KMS-11 (cell line): ENCODE measurements around the gene CACNA2D3.

ENCODE experiments used
- H2AFZ ChIP-seq: fragments of 200-600 bp; sonication (generic); 2 replicates; pipeline ENCODE4 v1.6.1; 2016; ENCODE audit warnings: antibody characterized with exemption, mixed run types, low read depth
- H3K27ac ChIP-seq: fragments of 200-600 bp; sonication (generic); 2 replicates; pipeline ENCODE4 v1.6.1; 2016; ENCODE audit warnings: mild to moderate bottlenecking, mixed run types
- H3K27me3 ChIP-seq: fragments of 200-600 bp; sonication (generic); 2 replicates; pipeline ENCODE4 v1.6.1; 2017; ENCODE audit warnings: mild to moderate bottlenecking, low read depth, mixed run types, moderate library complexity; ENCODE audit not compliant: insufficient read depth
- H3K36me3 ChIP-seq: fragments of 200-600 bp; sonication (generic); 2 replicates; pipeline ENCODE4 v1.6.1; 2017; ENCODE audit warnings: mild to moderate bottlenecking, mixed run types; ENCODE audit not compliant: insufficient read depth
- H3K4me1 ChIP-seq: fragments of 200-600 bp; sonication (generic); 2 replicates; pipeline ENCODE4 v1.6.1; 2016; ENCODE audit warnings: mild to moderate bottlenecking, low read depth, mixed run types; ENCODE audit not compliant: poor library complexity, severe bottlenecking
- H3K4me2 ChIP-seq: fragments of 200-600 bp; sonication (generic); 2 replicates; pipeline ENCODE4 v1.7.0; 2016; ENCODE audit warnings: mild to moderate bottlenecking, mixed run types
- H3K4me3 ChIP-seq: fragments of 200-600 bp; sonication (generic); IDR thresholded peaks from 2 replicates; pipeline ENCODE4 v1.6.1; 2017; ENCODE audit warnings: low read depth, low read length, mixed read lengths; ENCODE audit not compliant: insufficient read depth
- H3K79me2 ChIP-seq: fragments of 200-600 bp; sonication (generic); 2 replicates; pipeline ENCODE4 v1.6.1; 2016; ENCODE audit warnings: low read depth, mixed run types; ENCODE audit not compliant: insufficient read depth
- H3K9ac ChIP-seq: fragments of 200-600 bp; sonication (generic); 2 replicates; pipeline ENCODE4 v1.6.1; 2016; ENCODE audit warnings: mild to moderate bottlenecking, mixed run types
- H4K20me1 ChIP-seq: fragments of 200-600 bp; sonication (generic); 2 replicates; pipeline ENCODE4 v1.6.1; 2016; ENCODE audit warnings: mild to moderate bottlenecking, mixed run types; ENCODE audit not compliant: insufficient read depth
- TF ChIP-seq, protein P1 (sequence below): fragments of 200-600 bp; sonication (generic); conservative IDR thresholded peaks from 2 replicates; pipeline ENCODE4 v1.6.1; 2017; ENCODE audit warnings: low read depth, mild to moderate bottlenecking, antibody characterized with exemption, low read length, moderate library complexity, mixed read lengths

CACNA2D3 gene

DNA sequence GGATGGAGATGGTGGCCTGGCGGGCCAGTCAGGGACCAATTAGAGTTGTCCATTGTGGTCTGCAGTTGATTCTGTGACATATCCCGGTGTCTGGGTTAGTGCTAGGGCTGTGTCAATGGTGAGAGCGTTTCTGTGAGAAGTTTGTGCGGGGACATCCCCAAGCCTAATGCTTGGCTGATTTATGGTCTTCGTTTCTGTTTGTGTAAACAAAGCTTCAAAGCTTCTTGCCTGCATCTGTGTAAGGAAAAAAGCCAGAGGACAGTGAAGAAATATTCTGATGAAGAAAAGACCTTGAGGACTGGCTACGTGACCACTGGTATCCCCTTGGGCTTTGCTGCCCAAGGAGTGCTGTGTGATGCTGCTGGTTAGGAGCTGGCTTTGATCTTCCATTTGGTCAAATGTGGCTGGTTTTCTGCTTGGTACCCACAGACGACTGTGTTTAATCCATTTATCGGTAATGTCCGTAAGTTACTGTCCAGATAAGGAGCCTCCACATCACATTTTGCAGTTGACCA is 880.1 kb downstream of the CACNA2D3 start:
- no peak overlapping the region for H2AFZ ChIP-seq
- H3K36me3 ChIP-seq, result no peaks in the 10 kb centered on the region
- no peaks in the 10 kb centered on the region for H3K27me3 ChIP-seq
- H3K9ac ChIP-seq, result no peak overlapping the region
- H3K79me2 ChIP-seq, result no peaks in the 10 kb centered on the region
- H3K4me3 ChIP-seq, result no peak overlapping the region
- no peak overlapping the region for H3K27ac ChIP-seq
- H3K4me1 ChIP-seq, result no peaks in the 10 kb centered on the region
- no peaks in the 10 kb centered on the region for H4K20me1 ChIP-seq
- TF ChIP-seq, protein P1, sequence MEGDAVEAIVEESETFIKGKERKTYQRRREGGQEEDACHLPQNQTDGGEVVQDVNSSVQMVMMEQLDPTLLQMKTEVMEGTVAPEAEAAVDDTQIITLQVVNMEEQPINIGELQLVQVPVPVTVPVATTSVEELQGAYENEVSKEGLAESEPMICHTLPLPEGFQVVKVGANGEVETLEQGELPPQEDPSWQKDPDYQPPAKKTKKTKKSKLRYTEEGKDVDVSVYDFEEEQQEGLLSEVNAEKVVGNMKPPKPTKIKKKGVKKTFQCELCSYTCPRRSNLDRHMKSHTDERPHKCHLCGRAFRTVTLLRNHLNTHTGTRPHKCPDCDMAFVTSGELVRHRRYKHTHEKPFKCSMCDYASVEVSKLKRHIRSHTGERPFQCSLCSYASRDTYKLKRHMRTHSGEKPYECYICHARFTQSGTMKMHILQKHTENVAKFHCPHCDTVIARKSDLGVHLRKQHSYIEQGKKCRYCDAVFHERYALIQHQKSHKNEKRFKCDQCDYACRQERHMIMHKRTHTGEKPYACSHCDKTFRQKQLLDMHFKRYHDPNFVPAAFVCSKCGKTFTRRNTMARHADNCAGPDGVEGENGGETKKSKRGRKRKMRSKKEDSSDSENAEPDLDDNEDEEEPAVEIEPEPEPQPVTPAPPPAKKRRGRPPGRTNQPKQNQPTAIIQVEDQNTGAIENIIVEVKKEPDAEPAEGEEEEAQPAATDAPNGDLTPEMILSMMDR, result no peak
- no peak overlapping the region for H3K4me2 ChIP-seq

DNA sequence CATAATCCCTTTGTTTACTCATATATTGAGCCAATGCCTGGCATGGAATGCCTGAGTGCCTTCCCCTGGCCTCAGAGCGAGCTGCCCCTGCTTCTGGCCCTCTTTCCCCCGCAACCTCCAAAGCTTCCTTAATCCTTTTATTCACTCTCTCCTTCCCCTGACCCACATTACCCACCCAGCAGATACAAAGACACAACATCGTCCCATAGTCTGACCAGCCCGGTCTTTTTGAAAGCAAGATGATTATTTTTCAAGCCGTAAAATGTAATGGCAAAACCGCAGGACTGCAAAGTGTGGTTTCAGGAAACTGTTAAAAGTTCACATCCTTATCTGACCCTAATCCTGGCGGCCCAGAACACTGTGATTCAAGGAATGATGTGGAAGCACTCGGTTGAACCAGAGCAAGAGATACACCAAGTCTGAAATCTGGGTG is 883.9 kb downstream of the CACNA2D3 start:
- no peak overlapping the region for H3K27ac ChIP-seq
- no peak overlapping the region for H3K4me2 ChIP-seq
- H4K20me1 ChIP-seq, result no peaks in the 10 kb centered on the region
- no peak overlapping the region for H3K9ac ChIP-seq
- no peaks in the 10 kb centered on the region for H3K36me3 ChIP-seq
- no peaks in the 10 kb centered on the region for H3K27me3 ChIP-seq
- no peak overlapping the region for H2AFZ ChIP-seq
- no peak overlapping the region for H3K4me3 ChIP-seq
- H3K79me2 ChIP-seq, result no peaks in the 10 kb centered on the region
- TF ChIP-seq, protein P1, result no peak
- no peaks in the 10 kb centered on the region for H3K4me1 ChIP-seq

DNA sequence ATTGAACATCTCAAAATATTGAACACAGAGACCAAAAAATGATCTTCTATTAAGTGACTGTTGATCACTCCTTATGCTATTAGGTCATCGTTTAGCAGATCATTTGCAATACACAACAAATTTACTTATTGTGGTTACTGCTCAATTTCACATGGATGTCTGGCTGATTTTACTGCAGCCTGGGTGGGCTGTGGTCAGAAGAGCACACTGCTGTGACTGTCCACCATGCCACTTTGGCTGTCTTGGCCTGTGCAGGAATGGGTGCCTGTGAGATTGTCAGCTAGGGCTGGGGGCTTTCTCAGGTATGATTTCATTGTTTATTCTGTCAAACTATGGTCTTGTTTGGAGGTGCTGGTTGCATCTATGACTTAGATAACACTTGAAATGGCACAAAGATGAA is 885.6 kb downstream of the CACNA2D3 start:
- H3K79me2 ChIP-seq, result no peaks in the 10 kb centered on the region
- no peak overlapping the region for H3K4me2 ChIP-seq
- no peak overlapping the region for H3K4me3 ChIP-seq
- no peaks in the 10 kb centered on the region for H3K4me1 ChIP-seq
- H4K20me1 ChIP-seq, result no peaks in the 10 kb centered on the region
- TF ChIP-seq, protein P1, result no peak
- H3K27me3 ChIP-seq, result no peaks in the 10 kb centered on the region
- H2AFZ ChIP-seq, result no peak overlapping the region
- H3K9ac ChIP-seq, result no peak overlapping the region
- no peak overlapping the region for H3K27ac ChIP-seq
- no peaks in the 10 kb centered on the region for H3K36me3 ChIP-seq

DNA sequence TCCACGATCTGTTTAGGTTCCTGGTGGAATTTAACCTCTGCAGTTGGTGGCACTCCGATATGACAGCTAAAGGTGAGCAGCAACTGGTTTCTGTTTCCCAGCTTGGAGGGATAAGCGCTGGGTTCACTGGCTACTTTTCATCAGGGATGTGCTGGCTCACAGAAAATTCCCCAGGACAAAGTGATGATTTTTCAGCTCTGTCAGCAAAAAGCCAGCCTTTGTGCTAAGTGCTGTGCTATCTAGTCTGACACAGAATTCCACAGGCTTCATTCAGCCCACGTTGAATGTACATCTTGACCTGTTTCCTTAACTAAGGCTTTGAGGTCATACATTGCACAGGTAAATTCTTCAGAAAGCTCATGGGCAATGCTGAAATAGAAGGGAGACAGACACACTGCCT is 887.0 kb downstream of the CACNA2D3 start:
- H4K20me1 ChIP-seq, result no peaks in the 10 kb centered on the region
- no peak overlapping the region for H3K4me2 ChIP-seq
- TF ChIP-seq, protein P1, result no peak
- no peaks in the 10 kb centered on the region for H3K36me3 ChIP-seq
- no peak overlapping the region for H3K27ac ChIP-seq
- H3K4me1 ChIP-seq, result no peaks in the 10 kb centered on the region
- H3K27me3 ChIP-seq, result no peaks in the 10 kb centered on the region
- H2AFZ ChIP-seq, result no peak overlapping the region
- no peaks in the 10 kb centered on the region for H3K79me2 ChIP-seq
- no peak overlapping the region for H3K9ac ChIP-seq
- no peak overlapping the region for H3K4me3 ChIP-seq
